Kidney epithelial cell (primary cell): ENCODE data around the gene MAPK8IP2. TPM values are rescaled to one million over a fixed set of nuclear protein-coding genes. Genes with fewer than 3 reads are reported as not detected.
"Not testable (repeated sequence)": the region's sequence is repeated elsewhere in the genome, so short reads cannot be mapped to it uniquely, and the experiment has no call there.

Experiments used
- DNase-seq: peaks from one replicate; pipeline ENCODE4 v3.0.0-alpha.2; 2010; ENCODE audit warnings: low read depth
- H3K27me3 ChIP-seq: 2 replicates; pipeline ENCODE4 v1.6.0; 2011; ENCODE audit warnings: low read length; ENCODE audit not compliant: control insufficient read depth, insufficient read depth
- H3K36me3 ChIP-seq: 2 replicates; pipeline ENCODE4 v1.5.1; 2011; ENCODE audit warnings: low read length; ENCODE audit not compliant: control insufficient read depth, insufficient read depth
- H3K4me3 ChIP-seq: 2 replicates; pipeline ENCODE4 v1.5.1; 2011; ENCODE audit warnings: low read depth, mild to moderate bottlenecking, control low read depth, low read length
- total RNA-seq: library from RNA; depleted of rRNA; stranded (reverse); fragments of >200 nt; gene quantifications from 2 replicates; pipeline ENCODE4 v1.2.3, GENCODE V29; 2015
- TF ChIP-seq, protein P1 (sequence below): IDR thresholded peaks from 2 replicates; pipeline ENCODE4 v1.5.1; 2011; ENCODE audit warnings: mild to moderate bottlenecking, moderate library complexity, low read length, control low read depth, inconsistent platforms; ENCODE audit not compliant: insufficient read depth, poor library complexity, severe bottlenecking

Gene MAPK8IP2
- total RNA-seq, 1 donor from 2014 or later = 0.84 TPM

- H3K36me3 ChIP-seq = no peaks in the 10 kb centered on the region
- no peak overlapping the region for H3K4me3 ChIP-seq
- peaks cover 2% of the 10 kb centered on the region for H3K27me3 ChIP-seq
- TF ChIP-seq, protein P1, sequence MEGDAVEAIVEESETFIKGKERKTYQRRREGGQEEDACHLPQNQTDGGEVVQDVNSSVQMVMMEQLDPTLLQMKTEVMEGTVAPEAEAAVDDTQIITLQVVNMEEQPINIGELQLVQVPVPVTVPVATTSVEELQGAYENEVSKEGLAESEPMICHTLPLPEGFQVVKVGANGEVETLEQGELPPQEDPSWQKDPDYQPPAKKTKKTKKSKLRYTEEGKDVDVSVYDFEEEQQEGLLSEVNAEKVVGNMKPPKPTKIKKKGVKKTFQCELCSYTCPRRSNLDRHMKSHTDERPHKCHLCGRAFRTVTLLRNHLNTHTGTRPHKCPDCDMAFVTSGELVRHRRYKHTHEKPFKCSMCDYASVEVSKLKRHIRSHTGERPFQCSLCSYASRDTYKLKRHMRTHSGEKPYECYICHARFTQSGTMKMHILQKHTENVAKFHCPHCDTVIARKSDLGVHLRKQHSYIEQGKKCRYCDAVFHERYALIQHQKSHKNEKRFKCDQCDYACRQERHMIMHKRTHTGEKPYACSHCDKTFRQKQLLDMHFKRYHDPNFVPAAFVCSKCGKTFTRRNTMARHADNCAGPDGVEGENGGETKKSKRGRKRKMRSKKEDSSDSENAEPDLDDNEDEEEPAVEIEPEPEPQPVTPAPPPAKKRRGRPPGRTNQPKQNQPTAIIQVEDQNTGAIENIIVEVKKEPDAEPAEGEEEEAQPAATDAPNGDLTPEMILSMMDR = no peak
- no peak for DNase-seq
These were observed 29.8 kb downstream of the MAPK8IP2 start for GRCh38 chr22:50630376-50630775.

GRCh38 chr22:50633086-50633485 lies 32.5 kb downstream of the MAPK8IP2 start:
- H3K4me3 ChIP-seq = no peak overlapping the region
- no peak for DNase-seq
- H3K27me3 ChIP-seq = peaks cover 2% of the 10 kb centered on the region
- TF ChIP-seq, protein P1 = no peak
- no peaks in the 10 kb centered on the region for H3K36me3 ChIP-seq

- Histone ChIP-seq H3K4me3 (no peak overlapping the region), H3K36me3 (no peaks in the 10 kb centered on the region), H3K27me3 (peaks cover 2% of the 10 kb centered on the region)
- TF ChIP-seq, protein P1 = no peak
- DNase-seq = no peak
These were observed 33.2 kb downstream of the MAPK8IP2 start for GRCh38 chr22:50633771-50634170.

- TF ChIP-seq, protein P1 = no peak
- H3K4me3 ChIP-seq = no peak overlapping the region
- DNase-seq = no peak
- peaks cover 2% of the 10 kb centered on the region for H3K27me3 ChIP-seq
- H3K36me3 ChIP-seq = no peaks in the 10 kb centered on the region
These were observed 35.0 kb downstream of the MAPK8IP2 start for GRCh38 chr22:50635591-50635990.

- H3K4me3 ChIP-seq, DNase-seq, H3K36me3 ChIP-seq: not testable (repeated sequence)
- H3K27me3 ChIP-seq = peaks cover 35% of the 10 kb centered on the region
These were observed 39.7 kb downstream of the MAPK8IP2 start for GRCh38 chr22:50640296-50640695.

DNA sequence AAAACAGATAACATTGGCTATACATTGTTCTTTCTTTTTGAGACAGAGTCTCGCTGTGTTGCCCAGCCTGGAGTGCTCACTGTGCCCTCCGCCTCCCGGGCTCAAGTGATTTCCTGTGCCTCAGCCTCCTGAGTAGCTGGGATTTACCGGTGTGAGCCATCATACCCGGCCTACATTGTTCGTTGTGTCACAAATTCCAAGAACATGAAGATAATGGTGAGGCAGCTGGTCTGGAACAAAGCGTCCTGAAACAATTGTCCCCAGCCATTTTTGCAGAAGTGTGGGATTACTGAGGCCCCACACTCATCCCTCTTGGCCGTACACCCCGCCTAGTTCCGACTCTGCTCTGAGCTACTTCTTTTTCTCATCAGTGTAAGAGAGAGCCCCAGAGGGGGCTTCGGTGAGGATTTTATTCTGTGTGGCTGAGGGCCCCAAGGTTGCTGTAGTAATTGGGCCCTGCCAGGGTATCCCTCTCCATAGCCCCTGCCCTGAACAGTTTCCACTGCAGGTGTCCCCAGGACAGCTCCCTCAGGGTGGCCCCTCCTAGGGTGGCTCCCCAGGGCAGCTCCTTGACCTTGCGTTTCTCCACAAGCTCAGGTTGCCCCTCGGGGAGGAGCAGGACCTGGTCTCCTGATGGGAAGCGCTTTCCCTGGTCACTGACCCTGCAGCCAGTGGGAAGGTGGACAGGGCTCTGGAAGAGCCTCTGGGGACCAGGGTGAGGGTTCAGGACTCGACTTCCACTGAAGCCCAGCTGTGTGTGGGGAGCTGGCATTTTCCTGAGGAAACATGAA lies 40.5 kb downstream of the MAPK8IP2 start:
- no peak for DNase-seq
- Histone ChIP-seq H3K36me3 (no peaks in the 10 kb centered on the region), H3K4me3 (no peak overlapping the region), H3K27me3 (peaks cover 37% of the 10 kb centered on the region)
- TF ChIP-seq, protein P1 = no peak
